Measurements from ENCODE around the gene MSH5.
A peak's percentile ranks its signal among the peaks of the same experiment; 100 is the strongest.
"Not testable (repeated sequence)": the region's sequence is repeated elsewhere in the genome, so short reads cannot be mapped to it uniquely, and the experiment has no call there.

The MSH5 gene

GRCh38 chr6:31701666-31702404 is 38.0 kb upstream of the MSH5 start:
- Histone ChIP-seq H3K4me1 (ENCODE audit: control insufficient read depth, insufficient read depth, low read length, unreplicated experiment) (peaks cover 17% of the 10 kb centered on the region), H3K36me3 (ENCODE audit: insufficient read depth, low read length) (0 out of 2 replicates have a peak, but pooled peaks cover 2% of the 10 kb centered on the region), H3K27ac (ENCODE audit: low read depth, low read length) (peak overlapping the region; percentile 87), H2AFZ (ENCODE audit: low read length, unreplicated experiment) (peak overlapping the region; percentile 93), H3K79me2 (ENCODE audit: control insufficient read depth, insufficient read depth, low read length, unreplicated experiment) (peaks cover 23% of the 10 kb centered on the region), H3K27me3 (ENCODE audit: insufficient read depth, low read length) (no peaks in the 10 kb centered on the region), H3K4me3 (ENCODE audit: low read depth, low read length) (peak overlapping the region; percentile 88)

- Histone ChIP-seq H3K27ac (ENCODE audit: low read depth, low read length) (peak overlapping the region; percentile 87), H2AFZ (ENCODE audit: low read length, unreplicated experiment) (peak overlapping the region; percentile 93), H3K4me1 (ENCODE audit: control insufficient read depth, insufficient read depth, low read length, unreplicated experiment) (peaks cover 17% of the 10 kb centered on the region), H3K36me3 (ENCODE audit: insufficient read depth, low read length) (0 out of 2 replicates have a peak, but pooled peaks cover 2% of the 10 kb centered on the region), H3K79me2 (ENCODE audit: control insufficient read depth, insufficient read depth, low read length, unreplicated experiment) (peaks cover 23% of the 10 kb centered on the region), H3K27me3 (ENCODE audit: insufficient read depth, low read length) (no peaks in the 10 kb centered on the region), H3K4me3 (ENCODE audit: low read depth, low read length) (peak overlapping the region; percentile 88)
Observed at GRCh38 chr6:31702405-31702818, 37.4 kb upstream of the MSH5 start.

GRCh38 chr6:31702819-31703716 is 36.7 kb upstream of the MSH5 start, which contains the start of gene ABHD16A:
Gene ABHD16A, minus strand, starts transcription at chr6:31703324. Its CDS starts 43 bp downstream, at chr6:31703281.
- peak within 1 kb of the TSS; percentile 87 for H3K27ac ChIP-seq (ENCODE audit: low read depth, low read length)
- H3K4me1 ChIP-seq (ENCODE audit: control insufficient read depth, insufficient read depth, low read length, unreplicated experiment), result peaks cover 10% of the 10 kb centered on the region
- 0 out of 2 replicates have a peak, but pooled peaks cover 2% of the 10 kb centered on the region for H3K36me3 ChIP-seq (ENCODE audit: insufficient read depth, low read length)
- H3K79me2 ChIP-seq (ENCODE audit: control insufficient read depth, insufficient read depth, low read length, unreplicated experiment), result peaks cover 23% of the 10 kb centered on the region
- peak within 1 kb of the TSS; percentile 93 for H2AFZ ChIP-seq (ENCODE audit: low read length, unreplicated experiment)
- H3K4me3 ChIP-seq (ENCODE audit: low read depth, low read length), result peak within 1 kb of the TSS; percentile 88
- no peaks in the 10 kb centered on the region for H3K27me3 ChIP-seq (ENCODE audit: insufficient read depth, low read length)

DNA sequence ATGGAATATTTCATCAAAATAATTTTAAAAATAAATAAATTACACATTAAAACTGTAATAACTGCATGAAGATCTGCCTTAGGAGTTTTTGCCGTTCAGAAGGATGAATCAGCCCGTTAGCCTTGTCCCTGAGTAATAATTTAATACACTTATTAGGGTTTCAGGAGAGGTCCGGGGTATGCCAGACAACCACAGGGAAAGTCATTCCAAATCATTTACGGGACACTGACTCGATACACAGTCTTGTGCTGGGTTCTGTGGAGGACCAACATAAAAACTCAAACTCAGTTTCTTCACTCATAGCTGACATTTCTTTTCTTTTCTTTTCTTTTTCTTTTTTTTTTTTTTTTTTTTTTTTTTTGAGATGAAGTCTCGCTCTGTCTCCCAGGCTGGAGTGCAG is 33.9 kb upstream of the MSH5 start:
- H3K4me1 ChIP-seq (ENCODE audit: control insufficient read depth, insufficient read depth, low read length, unreplicated experiment), result peaks cover 9% of the 10 kb centered on the region
- H3K4me3 ChIP-seq (ENCODE audit: low read depth, low read length), result no peak overlapping the region
- peaks cover 21% of the 10 kb centered on the region for H3K79me2 ChIP-seq (ENCODE audit: control insufficient read depth, insufficient read depth, low read length, unreplicated experiment)

GRCh38 chr6:31706599-31706998 is 33.2 kb upstream of the MSH5 start, which contains the start of gene LY6G6F:
Gene LY6G6F, plus strand, starts transcription at chr6:31706866. Its CDS starts 41 bp downstream, at chr6:31706907.
- no peak within 1 kb of the TSS for H3K27ac ChIP-seq (ENCODE audit: low read depth, low read length)
- no peaks in the 10 kb centered on the region for H3K27me3 ChIP-seq (ENCODE audit: insufficient read depth, low read length)
- no peak within 1 kb of the TSS for H2AFZ ChIP-seq (ENCODE audit: low read length, unreplicated experiment)
- peaks cover 14% of the 10 kb centered on the region for H3K79me2 ChIP-seq (ENCODE audit: control insufficient read depth, insufficient read depth, low read length, unreplicated experiment)
- H3K4me1 ChIP-seq (ENCODE audit: control insufficient read depth, insufficient read depth, low read length, unreplicated experiment), result peaks cover 2% of the 10 kb centered on the region
- no peak within 1 kb of the TSS for H3K4me3 ChIP-seq (ENCODE audit: low read depth, low read length)
- no peaks in the 10 kb centered on the region for H3K36me3 ChIP-seq (ENCODE audit: insufficient read depth, low read length)

More for the DNA sequence above, 33.9 kb upstream of the MSH5 start:
- Histone ChIP-seq H2AFZ (ENCODE audit: low read length, unreplicated experiment) (no peak overlapping the region), H3K27me3 (ENCODE audit: insufficient read depth, low read length) (no peaks in the 10 kb centered on the region), H3K36me3 (ENCODE audit: insufficient read depth, low read length) (no peaks in the 10 kb centered on the region), H3K27ac (ENCODE audit: low read depth, low read length) (no peak overlapping the region)

GRCh38 chr6:31707701-31708100 is 32.1 kb upstream of the MSH5 start:
- H3K4me1 ChIP-seq (ENCODE audit: control insufficient read depth, insufficient read depth, low read length, unreplicated experiment), result no peaks in the 10 kb centered on the region
- H3K27ac ChIP-seq (ENCODE audit: low read depth, low read length), result no peak overlapping the region
- no peak overlapping the region for H2AFZ ChIP-seq (ENCODE audit: low read length, unreplicated experiment)

GRCh38 chr6:31708224-31708623 is 31.6 kb upstream of the MSH5 start:
- H2AFZ ChIP-seq (ENCODE audit: low read length, unreplicated experiment), result no peak overlapping the region
- no peak overlapping the region for H3K4me3 ChIP-seq (ENCODE audit: low read depth, low read length)
- H3K27me3 ChIP-seq (ENCODE audit: insufficient read depth, low read length), result no peaks in the 10 kb centered on the region
- no peak overlapping the region for H3K27ac ChIP-seq (ENCODE audit: low read depth, low read length)
- no peaks in the 10 kb centered on the region for H3K36me3 ChIP-seq (ENCODE audit: insufficient read depth, low read length)
- no peaks in the 10 kb centered on the region for H3K79me2 ChIP-seq (ENCODE audit: control insufficient read depth, insufficient read depth, low read length, unreplicated experiment)
- no peaks in the 10 kb centered on the region for H3K4me1 ChIP-seq (ENCODE audit: control insufficient read depth, insufficient read depth, low read length, unreplicated experiment)

More at GRCh38 chr6:31707701-31708100, 32.1 kb upstream of the MSH5 start:
- Histone ChIP-seq H3K4me3 (ENCODE audit: low read depth, low read length) (no peak overlapping the region), H3K27me3 (ENCODE audit: insufficient read depth, low read length) (no peaks in the 10 kb centered on the region), H3K79me2 (ENCODE audit: control insufficient read depth, insufficient read depth, low read length, unreplicated experiment) (peaks cover 3% of the 10 kb centered on the region), H3K36me3 (ENCODE audit: insufficient read depth, low read length) (no peaks in the 10 kb centered on the region)

- not testable (repeated sequence) for H3K4me1 ChIP-seq (ENCODE audit: control insufficient read depth, insufficient read depth, low read length, unreplicated experiment); H3K36me3 ChIP-seq (ENCODE audit: insufficient read depth, low read length); H3K27ac ChIP-seq (ENCODE audit: low read depth, low read length); H3K79me2 ChIP-seq (ENCODE audit: control insufficient read depth, insufficient read depth, low read length, unreplicated experiment); H3K4me3 ChIP-seq (ENCODE audit: low read depth, low read length); H2AFZ ChIP-seq (ENCODE audit: low read length, unreplicated experiment); H3K27me3 ChIP-seq (ENCODE audit: insufficient read depth, low read length)
Observed at GRCh38 chr6:31709157-31709556, 30.6 kb upstream of the MSH5 start.

DNA sequence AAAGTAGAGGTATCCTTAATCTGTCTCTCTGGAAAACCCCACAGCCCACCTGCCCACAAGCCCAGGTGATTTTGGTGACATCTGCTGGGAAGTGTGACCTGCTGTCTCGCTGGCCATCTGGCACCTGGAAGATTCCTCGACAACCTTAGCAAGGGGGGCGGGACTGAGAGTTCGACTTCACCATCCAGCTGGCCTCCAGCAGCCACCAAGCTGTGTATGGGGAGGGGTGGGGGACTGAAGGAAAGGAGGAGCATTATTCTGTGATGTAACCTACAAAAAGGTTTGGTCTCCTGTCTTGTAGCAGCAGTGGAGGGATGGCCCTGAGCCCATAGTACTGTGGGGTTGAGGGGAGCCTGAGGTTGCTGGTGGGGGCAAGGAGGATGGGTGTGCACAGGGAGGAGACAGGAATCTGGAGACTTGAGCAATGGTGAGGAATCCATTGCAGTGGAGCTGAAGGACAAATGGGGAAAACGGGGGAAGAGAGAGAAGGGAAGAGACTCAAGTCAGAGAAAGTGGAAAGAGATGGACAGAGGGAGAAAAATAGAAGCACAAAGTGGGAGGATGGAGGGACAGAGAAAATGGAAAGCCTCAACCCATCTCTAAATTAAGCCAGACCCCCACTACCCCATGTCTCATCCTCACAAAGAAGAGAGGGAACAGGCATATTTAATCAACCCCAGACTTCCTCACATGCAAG is 29.1 kb upstream of the MSH5 start:
- Histone ChIP-seq H3K27me3 (ENCODE audit: insufficient read depth, low read length) (no peaks in the 10 kb centered on the region), H3K27ac (ENCODE audit: low read depth, low read length) (no peak overlapping the region), H2AFZ (ENCODE audit: low read length, unreplicated experiment) (no peak overlapping the region), H3K4me3 (ENCODE audit: low read depth, low read length) (no peak overlapping the region), H3K36me3 (ENCODE audit: insufficient read depth, low read length) (no peaks in the 10 kb centered on the region), H3K79me2 (ENCODE audit: control insufficient read depth, insufficient read depth, low read length, unreplicated experiment) (no peaks in the 10 kb centered on the region), H3K4me1 (ENCODE audit: control insufficient read depth, insufficient read depth, low read length, unreplicated experiment) (no peaks in the 10 kb centered on the region)

GRCh38 chr6:31711233-31711632 is 28.6 kb upstream of the MSH5 start:
- Histone ChIP-seq H3K4me3 (ENCODE audit: low read depth, low read length) (no peak overlapping the region), H3K36me3 (ENCODE audit: insufficient read depth, low read length) (no peaks in the 10 kb centered on the region), H3K79me2 (ENCODE audit: control insufficient read depth, insufficient read depth, low read length, unreplicated experiment) (no peaks in the 10 kb centered on the region), H2AFZ (ENCODE audit: low read length, unreplicated experiment) (peak overlapping the region; percentile 36), H3K27me3 (ENCODE audit: insufficient read depth, low read length) (no peaks in the 10 kb centered on the region), H3K4me1 (ENCODE audit: control insufficient read depth, insufficient read depth, low read length, unreplicated experiment) (no peaks in the 10 kb centered on the region), H3K27ac (ENCODE audit: low read depth, low read length) (no peak overlapping the region)
